Retinal pigment epithelial cell (primary cell): ENCODE results near the gene RPE65.

Experiments used
- DNase-seq: peaks from one replicate; pipeline ENCODE4 v3.0.0-alpha.2; 2010; ENCODE audit warnings: low read depth
- H3K4me3 ChIP-seq: 2 replicates; pipeline ENCODE4 v1.5.1; 2011; ENCODE audit warnings: mild to moderate bottlenecking, low read length, control low read depth, moderate library complexity
- TF ChIP-seq, protein P1 (sequence below): conservative IDR thresholded peaks from 2 replicates; pipeline ENCODE4 v1.5.1; 2011; ENCODE audit warnings: low read depth, low read length, control low read depth, inconsistent platforms

The RPE65 gene

DNA sequence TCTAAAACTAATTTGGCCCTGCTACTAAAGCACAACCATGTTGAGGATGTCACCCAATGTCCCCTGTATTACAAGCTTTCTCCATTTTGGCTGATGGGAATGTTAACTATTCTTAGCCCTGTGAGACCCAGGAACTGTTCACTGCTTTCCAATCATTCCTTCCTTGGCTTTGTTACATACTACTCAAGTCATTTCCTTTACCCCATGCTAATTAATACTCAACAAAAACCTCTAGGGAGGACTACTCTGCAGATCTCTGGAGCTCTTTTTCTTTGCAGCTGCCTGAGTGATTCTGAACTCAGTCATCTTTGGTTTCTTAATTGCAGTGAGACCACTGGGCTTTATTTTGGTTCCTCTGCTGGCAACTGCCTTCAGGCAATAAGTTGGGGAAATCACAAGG lies 23.3 kb upstream of the RPE65 start:
- TF ChIP-seq, protein P1, sequence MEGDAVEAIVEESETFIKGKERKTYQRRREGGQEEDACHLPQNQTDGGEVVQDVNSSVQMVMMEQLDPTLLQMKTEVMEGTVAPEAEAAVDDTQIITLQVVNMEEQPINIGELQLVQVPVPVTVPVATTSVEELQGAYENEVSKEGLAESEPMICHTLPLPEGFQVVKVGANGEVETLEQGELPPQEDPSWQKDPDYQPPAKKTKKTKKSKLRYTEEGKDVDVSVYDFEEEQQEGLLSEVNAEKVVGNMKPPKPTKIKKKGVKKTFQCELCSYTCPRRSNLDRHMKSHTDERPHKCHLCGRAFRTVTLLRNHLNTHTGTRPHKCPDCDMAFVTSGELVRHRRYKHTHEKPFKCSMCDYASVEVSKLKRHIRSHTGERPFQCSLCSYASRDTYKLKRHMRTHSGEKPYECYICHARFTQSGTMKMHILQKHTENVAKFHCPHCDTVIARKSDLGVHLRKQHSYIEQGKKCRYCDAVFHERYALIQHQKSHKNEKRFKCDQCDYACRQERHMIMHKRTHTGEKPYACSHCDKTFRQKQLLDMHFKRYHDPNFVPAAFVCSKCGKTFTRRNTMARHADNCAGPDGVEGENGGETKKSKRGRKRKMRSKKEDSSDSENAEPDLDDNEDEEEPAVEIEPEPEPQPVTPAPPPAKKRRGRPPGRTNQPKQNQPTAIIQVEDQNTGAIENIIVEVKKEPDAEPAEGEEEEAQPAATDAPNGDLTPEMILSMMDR = no peak
- no peak for DNase-seq
- no peak overlapping the region for H3K4me3 ChIP-seq

DNA sequence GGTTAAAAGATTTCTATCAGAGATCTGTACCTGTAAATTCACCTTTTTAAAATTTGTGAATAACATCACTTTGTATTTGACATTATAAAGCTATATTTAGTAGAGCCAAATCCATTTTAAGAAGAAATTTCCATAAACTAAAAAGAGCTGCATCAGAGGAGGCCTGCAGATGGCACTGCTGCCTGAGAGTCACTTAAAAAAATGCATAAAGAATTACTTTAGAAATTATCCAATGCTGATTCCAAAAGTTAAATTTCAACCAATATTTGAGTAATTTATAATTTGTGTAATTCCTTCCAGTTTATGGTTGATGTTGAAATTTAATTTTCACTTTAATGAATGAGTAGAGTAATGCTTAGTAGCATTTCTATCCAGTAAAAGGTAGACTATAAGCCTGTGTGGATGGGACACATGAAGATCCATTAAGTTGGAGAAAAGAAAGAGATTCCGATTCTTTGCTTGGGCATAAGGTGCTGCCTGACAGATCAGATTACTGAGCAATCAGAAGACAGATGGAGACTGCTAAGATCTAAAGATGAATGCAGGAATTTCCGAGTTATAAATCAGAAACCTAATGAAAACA lies 20.7 kb upstream of the RPE65 start:
- no peak overlapping the region for H3K4me3 ChIP-seq
- no peak for DNase-seq

DNA sequence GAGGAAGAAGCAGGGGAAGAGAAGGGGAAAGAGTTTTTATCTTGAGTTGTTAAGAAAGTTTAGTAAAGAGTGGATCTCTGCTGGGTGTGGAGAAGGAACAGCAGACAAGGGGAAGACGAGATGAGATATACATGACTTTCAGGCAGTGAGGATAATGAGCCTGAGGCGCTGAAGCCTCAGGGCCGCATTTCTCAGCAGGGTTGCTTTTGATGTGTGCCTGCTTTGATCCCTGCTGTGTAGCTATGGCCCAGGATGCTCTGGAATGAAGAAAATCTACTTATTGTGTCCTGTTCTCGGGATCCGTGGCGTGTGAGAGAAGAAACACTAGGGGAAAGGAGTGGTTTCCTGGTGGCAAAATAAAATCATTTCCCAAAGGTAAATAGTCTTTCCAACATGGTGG lies 15.1 kb upstream of the RPE65 start:
- no peak for DNase-seq
- TF ChIP-seq, protein P1 = no peak
- no peak overlapping the region for H3K4me3 ChIP-seq

More for the DNA sequence above, 20.7 kb upstream of the RPE65 start:
- TF ChIP-seq, protein P1 = peak; percentile 80

DNA sequence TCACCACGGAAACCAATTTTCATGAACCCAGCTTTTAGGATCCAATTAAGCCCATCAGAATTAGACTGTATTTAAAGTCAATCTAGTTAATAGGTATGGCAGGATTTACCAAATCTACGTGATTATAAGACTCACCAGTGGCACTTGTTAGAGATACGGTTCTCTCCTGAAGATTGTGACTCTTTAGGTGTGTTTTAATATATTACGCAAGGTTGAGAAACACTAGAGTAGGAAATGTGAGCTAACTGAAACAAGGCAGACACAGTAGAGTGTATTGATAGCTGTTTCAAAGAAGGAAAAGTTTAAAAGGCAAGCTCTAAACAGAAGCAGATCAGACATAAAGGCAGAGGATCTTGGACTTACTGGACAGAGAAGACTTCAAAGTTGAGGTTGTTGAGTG lies 11.2 kb upstream of the RPE65 start:
- H3K4me3 ChIP-seq = no peak overlapping the region
- DNase-seq = no peak
- TF ChIP-seq, protein P1 = no peak

DNA sequence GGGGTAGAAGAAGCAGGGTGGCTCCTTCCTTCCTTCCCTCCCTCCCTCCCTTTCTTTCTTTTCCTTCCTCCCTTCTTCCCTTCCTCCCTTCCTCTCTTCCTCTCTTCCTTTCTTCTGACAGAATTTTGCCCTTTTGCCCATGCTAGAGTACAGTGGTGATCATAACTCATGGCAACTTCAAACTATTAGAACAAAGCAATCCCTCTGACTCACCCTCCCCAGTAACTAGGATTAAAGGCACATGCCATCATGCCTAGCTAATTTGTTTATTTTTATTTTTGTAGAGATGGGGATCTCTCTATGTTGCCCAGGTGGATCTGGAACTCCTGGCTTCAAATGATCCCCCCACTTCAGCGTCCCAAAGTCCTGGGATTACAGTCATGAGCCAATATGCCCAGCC lies 10.0 kb upstream of the RPE65 start:
- TF ChIP-seq, protein P1 = no peak
- DNase-seq = peak; percentile 81
- H3K4me3 ChIP-seq = no peak overlapping the region

DNA sequence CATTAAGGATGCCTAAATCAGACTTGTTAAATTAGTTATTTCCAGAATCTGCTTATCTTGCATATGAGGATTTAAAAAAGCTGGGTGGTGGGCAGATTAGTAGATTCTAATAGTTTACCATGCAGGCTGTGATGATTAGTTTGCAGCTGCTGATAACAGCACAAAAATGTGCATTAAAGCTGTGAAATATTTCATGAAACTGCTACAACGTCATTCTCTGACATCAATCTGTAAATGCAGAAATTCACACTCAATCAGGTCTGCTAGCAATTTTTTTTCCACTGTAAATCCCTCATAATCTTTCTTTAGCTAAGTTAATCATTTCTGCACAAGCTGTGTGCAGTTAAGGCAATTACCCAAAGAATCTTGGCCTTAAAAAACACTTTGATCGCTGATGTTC lies 9.3 kb upstream of the RPE65 start:
- H3K4me3 ChIP-seq = no peak overlapping the region
- TF ChIP-seq, protein P1 = no peak
- DNase-seq = peak; percentile 97

DNA sequence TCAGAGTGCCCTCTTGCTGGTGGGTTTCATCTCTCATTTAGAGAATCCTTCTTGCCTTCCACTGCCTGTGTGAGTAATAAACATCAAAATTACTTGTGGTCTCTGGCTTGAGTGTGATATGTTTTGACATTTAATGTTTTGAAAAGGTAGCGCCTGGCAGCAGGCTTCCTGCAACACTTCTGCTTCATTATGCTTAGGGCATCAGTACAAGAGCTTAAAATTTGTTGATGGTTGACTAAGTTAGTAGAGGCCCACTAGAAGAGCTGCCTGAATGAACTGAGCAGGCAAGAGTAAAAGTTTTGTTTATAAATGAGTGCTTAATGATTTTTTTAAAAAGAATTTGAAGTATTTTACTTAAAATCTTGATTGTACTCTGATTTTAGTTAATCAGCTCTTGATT lies 6.4 kb upstream of the RPE65 start:
- TF ChIP-seq, protein P1 = no peak

More for the DNA sequence above, 6.4 kb upstream of the RPE65 start:
- DNase-seq = peak; percentile 91
- no peak overlapping the region for H3K4me3 ChIP-seq
